ENCODE measurements around the gene HOTAIR.

HOTAIR gene

GRCh38 chr12:54011665-54012532, 37.1 kb upstream of the HOTAIR start:
- in situ Hi-C loops (cut with MboI; ENCODE audit: low sequenced_read_pairs): no loop called here

- in situ Hi-C loops (cut with MboI; ENCODE audit: low sequenced_read_pairs): no loop called here
Observed at GRCh38 chr12:54010972-54011664, 36.4 kb upstream of the HOTAIR start.

GRCh38 chr12:54010053-54010971, 35.6 kb upstream of the HOTAIR start:
- in situ Hi-C loops (cut with MboI; ENCODE audit: low sequenced_read_pairs): no loop called here

- in situ Hi-C loops (cut with MboI; ENCODE audit: low sequenced_read_pairs): no loop called here
Observed at GRCh38 chr12:54009171-54010052, 34.7 kb upstream of the HOTAIR start.

- in situ Hi-C loops (cut with MboI; ENCODE audit: low sequenced_read_pairs): no loop called here
Observed at GRCh38 chr12:54008260-54008552, 33.5 kb upstream of the HOTAIR start.

- in situ Hi-C loops (cut with MboI; ENCODE audit: low sequenced_read_pairs): no loop called here
Observed at GRCh38 chr12:54007538-54008259, 32.9 kb upstream of the HOTAIR start.

GRCh38 chr12:54006559-54007220, 31.9 kb upstream of the HOTAIR start:
- in situ Hi-C loops (cut with MboI; ENCODE audit: low sequenced_read_pairs): no loop called here

GRCh38 chr12:54005853-54006558, 31.3 kb upstream of the HOTAIR start:
- in situ Hi-C loops (cut with MboI; ENCODE audit: low sequenced_read_pairs): no loop called here

GRCh38 chr12:54005531-54005852, 30.7 kb upstream of the HOTAIR start:
- in situ Hi-C loops (cut with MboI; ENCODE audit: low sequenced_read_pairs): no loop called here

- in situ Hi-C loops (cut with MboI; ENCODE audit: low sequenced_read_pairs): no loop called here
Observed at GRCh38 chr12:54004841-54005530, 30.2 kb upstream of the HOTAIR start.

- in situ Hi-C loops (cut with MboI; ENCODE audit: low sequenced_read_pairs): no loop called here
Observed at GRCh38 chr12:54004063-54004840, 29.5 kb upstream of the HOTAIR start.

GRCh38 chr12:54003625-54004024, 28.9 kb upstream of the HOTAIR start:
- in situ Hi-C loops (cut with MboI; ENCODE audit: low sequenced_read_pairs): no loop called here

- in situ Hi-C loops (cut with MboI; ENCODE audit: low sequenced_read_pairs): no loop called here
Observed at GRCh38 chr12:54002915-54003389, 28.2 kb upstream of the HOTAIR start.

- in situ Hi-C loops (cut with MboI; ENCODE audit: low sequenced_read_pairs): no loop called here
Observed at GRCh38 chr12:54002278-54002914, 27.6 kb upstream of the HOTAIR start.

- in situ Hi-C loops (cut with MboI; ENCODE audit: low sequenced_read_pairs): no loop called here
Observed at GRCh38 chr12:54001283-54002187, 26.8 kb upstream of the HOTAIR start.
